ENCODE measurements around the gene PLA2G6.

- TF ChIP-seq POLR2A (IDR thresholded peaks at IDR 0.05): no peak
- TF ChIP-seq, protein P1, sequence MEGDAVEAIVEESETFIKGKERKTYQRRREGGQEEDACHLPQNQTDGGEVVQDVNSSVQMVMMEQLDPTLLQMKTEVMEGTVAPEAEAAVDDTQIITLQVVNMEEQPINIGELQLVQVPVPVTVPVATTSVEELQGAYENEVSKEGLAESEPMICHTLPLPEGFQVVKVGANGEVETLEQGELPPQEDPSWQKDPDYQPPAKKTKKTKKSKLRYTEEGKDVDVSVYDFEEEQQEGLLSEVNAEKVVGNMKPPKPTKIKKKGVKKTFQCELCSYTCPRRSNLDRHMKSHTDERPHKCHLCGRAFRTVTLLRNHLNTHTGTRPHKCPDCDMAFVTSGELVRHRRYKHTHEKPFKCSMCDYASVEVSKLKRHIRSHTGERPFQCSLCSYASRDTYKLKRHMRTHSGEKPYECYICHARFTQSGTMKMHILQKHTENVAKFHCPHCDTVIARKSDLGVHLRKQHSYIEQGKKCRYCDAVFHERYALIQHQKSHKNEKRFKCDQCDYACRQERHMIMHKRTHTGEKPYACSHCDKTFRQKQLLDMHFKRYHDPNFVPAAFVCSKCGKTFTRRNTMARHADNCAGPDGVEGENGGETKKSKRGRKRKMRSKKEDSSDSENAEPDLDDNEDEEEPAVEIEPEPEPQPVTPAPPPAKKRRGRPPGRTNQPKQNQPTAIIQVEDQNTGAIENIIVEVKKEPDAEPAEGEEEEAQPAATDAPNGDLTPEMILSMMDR (IDR thresholded peaks at IDR 0.05): no peak
Observed at GRCh38 chr22:38066381-38067027, 115.1 kb downstream of the PLA2G6 start.

All from esophagus squamous epithelium (tissue), 4 donors.